ENCODE results near the gene CORT.
A peak's percentile ranks its signal among the peaks of the same experiment; 100 is the strongest.
"Not testable (repeated sequence)": the region's sequence is repeated elsewhere in the genome, so short reads cannot be mapped to it uniquely, and the experiment has no call there.

Gene CORT

DNA sequence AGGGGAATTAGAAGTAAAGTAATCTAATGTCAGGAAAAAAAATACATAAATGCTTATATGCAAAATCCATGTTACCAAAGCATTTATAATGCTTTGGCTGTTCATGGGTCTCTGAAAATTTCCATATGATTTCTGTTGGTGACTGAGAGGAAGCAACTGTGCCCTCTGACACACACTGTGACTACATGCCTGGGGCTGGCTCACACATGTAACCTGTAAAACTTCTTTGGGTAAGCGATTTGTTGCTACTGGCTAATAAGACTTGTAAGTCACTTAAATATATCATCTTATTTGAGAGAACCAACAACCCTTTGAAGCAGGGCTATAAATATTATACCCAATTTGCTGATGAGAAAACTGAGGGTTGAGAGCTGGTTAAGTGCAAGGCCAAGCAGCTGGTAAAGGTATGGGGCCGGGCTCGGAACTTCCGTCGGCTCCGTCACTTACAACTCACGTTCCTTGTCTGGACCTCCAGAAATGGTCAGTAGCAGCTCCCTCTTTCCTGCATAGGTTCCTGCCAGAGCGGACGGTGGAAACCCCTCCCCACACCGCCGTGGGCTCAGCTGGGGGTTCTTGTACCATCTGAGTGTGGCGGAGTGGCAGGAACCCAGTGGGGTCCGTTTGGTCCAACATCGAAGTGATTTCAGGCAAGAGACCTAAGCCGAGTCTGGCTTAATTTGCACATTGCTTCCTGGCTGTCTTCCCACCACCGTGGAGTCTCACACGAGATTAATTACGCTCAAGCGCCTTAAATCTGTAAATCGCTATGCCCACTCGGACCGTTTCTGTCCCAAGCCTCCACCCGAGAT lies 21.8 kb downstream of the CORT start:
- TF ChIP-seq, protein P1, sequence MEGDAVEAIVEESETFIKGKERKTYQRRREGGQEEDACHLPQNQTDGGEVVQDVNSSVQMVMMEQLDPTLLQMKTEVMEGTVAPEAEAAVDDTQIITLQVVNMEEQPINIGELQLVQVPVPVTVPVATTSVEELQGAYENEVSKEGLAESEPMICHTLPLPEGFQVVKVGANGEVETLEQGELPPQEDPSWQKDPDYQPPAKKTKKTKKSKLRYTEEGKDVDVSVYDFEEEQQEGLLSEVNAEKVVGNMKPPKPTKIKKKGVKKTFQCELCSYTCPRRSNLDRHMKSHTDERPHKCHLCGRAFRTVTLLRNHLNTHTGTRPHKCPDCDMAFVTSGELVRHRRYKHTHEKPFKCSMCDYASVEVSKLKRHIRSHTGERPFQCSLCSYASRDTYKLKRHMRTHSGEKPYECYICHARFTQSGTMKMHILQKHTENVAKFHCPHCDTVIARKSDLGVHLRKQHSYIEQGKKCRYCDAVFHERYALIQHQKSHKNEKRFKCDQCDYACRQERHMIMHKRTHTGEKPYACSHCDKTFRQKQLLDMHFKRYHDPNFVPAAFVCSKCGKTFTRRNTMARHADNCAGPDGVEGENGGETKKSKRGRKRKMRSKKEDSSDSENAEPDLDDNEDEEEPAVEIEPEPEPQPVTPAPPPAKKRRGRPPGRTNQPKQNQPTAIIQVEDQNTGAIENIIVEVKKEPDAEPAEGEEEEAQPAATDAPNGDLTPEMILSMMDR (IDR thresholded peaks at IDR 0.05; ENCODE audit: borderline replicate concordance, insufficient read depth, low read depth, low read length), result no peak
- H3K4me3 ChIP-seq (ENCODE audit: low read depth, low read length), result peak overlapping the region; percentile 59

DNA sequence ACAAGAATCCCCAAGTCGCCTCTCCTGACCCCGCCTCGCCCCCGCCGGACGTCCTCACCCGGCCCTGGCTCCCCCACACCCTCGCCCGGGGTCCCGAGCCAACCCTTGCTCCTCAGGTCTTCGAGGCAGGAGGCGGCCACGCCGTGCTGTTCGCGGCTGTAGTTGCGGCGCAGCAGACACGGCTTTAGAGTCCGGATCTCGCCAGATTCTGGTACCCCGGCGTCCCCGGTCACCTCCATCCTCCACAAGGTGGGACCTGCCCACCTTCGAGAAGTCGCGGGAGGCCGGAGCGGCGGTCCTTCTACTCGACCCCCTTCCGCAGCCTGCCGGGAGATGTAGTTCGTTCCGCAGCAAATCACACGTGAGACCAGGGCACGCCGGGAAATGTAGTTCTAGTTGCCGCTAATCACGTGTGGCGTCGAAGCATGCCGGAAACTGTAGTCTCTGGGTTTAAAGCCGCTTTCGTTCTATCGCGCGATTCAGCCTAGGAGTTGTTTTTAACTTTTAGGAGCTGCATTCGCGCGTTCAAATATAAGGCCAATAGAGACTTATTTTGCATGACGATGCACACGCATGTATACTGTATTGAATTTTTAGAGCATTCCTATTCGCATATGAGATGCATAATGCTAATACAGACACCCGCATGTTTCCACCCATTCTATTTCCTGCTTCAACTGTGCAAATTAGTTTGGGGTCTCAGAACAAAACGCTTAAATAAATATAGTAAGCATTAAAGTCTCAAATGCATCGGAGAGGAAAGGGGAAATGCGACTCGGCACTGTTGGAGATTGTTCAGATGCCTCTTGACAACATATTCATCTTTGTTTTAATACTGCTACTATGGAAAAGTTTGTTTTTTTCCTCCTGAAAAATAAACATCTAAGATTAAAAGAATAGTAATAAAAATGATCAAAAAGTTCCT lies 22.7 kb downstream of the CORT start, which contains the start of gene DFFA:
Gene DFFA (minus strand): TSS at position 310 of the 925 bp plus-strand sequence. CDS start 71 bp downstream, at position 239.
- peak within 1 kb of the TSS; percentile 59 for H3K4me3 ChIP-seq (ENCODE audit: low read depth, low read length)
- TF ChIP-seq, protein P1 (IDR thresholded peaks at IDR 0.05; ENCODE audit: borderline replicate concordance, insufficient read depth, low read depth, low read length), result no peak

DNA sequence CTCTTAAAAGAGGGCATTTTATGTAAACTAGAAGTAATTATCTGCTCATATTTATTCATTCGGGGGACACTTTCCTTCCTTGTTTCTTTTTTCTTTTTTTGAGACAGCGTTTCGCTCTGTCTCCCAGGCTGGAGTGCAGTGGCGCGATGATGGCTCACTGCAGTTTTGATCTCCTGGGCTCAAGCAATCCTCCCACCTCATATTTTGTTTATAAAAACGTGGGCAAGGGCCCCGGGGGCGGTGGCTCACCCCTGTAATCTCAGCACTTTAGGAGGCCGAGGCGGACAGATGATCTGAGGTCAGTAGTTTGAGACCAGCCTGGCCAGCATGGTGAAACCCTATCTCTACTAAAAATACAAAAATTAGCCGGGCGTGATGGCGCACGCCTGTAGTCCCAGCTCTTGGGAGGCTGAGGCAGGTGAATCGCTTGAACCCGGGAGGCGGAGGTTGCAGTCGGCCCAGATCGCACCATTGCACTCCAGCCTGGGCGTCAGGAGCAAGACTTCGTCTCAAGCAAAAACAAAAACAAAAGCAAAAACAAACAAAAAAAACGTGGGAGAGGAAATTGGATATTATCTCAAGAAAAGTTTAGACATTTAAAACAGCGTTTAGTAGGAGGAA lies 23.4 kb downstream of the CORT start:
- H3K4me3 ChIP-seq (ENCODE audit: low read depth, low read length), result no peak overlapping the region
- TF ChIP-seq, protein P1 (IDR thresholded peaks at IDR 0.05; ENCODE audit: borderline replicate concordance, insufficient read depth, low read depth, low read length), result no peak

- H3K4me3 ChIP-seq (ENCODE audit: low read depth, low read length), result not testable (repeated sequence)
These were observed 24.4 kb downstream of the CORT start for GRCh38 chr1:10474309-10474612.

DNA sequence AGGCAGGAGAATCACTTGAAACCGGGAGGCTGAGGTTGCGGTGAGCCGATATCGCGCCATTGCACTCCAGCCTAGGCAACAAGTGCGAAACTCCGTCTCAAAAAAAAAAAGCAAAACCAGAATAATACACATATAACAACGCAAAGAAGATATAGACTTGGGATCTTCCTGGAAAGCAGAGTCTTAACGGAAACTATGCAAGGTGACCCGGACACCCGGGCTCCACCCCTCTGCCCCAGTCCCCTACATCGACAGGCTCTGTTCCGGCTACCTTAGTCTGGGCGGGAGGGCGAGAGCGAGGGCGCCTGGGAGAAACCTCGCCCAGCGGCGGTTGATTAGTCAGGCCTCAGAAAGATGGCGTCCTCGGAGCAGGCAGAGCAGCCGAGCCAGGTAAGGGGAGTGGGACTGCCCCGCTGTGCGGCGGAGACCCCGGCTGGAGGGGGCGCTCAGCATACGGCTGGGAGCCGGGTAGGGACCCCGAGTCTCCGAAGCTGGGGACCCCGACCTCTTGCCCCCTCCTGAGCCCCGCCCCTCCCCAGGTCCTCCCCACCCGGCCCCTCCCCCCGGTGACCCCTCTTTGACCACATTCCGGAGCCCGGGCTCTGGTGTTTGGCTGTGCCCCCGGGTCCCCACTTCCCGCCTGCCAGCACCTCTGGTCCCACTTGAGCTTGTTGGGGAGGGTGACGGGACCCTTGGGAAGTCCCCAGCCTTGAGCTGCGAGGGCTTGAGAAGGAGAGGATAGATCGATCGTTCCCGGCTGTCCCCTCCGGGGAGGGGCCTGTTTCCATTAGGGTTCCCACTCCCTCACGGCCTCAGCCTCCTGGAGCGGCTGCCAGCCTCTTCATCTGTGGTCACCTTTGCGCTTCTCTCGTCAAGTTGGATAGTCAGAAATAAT lies 25.0 kb downstream of the CORT start, which contains the start of gene PEX14:
Gene PEX14 (plus strand): TSS at position 338 of the 895 bp plus-strand sequence. CDS start 17 bp downstream, at position 355.
- H3K4me3 ChIP-seq (ENCODE audit: low read depth, low read length), result peak within 1 kb of the TSS; percentile 77
- TF ChIP-seq, protein P1 (IDR thresholded peaks at IDR 0.05; ENCODE audit: borderline replicate concordance, insufficient read depth, low read depth, low read length), result no peak

DNA sequence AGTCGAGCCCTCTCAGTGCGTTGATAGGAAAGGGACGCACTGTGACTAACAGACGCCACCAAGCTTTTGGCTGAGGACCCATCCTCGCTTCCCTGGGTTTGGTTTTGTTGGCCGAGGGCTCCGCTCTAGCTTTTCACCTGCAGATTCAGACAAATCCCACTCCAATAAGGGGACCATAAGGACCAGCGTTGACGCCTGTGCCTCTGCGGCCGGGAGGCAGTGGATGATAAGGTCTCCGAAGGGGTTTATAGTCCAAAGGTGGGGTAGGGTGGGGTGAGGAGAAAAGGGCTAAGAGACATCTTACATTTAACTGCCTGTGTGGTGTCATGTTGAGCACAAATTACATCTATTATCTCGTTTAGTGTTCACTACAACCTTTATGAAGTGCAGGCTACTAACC lies 25.7 kb downstream of the CORT start:
- peak overlapping the region; percentile 77 for H3K4me3 ChIP-seq (ENCODE audit: low read depth, low read length)
- TF ChIP-seq, protein P1 (IDR thresholded peaks at IDR 0.05; ENCODE audit: borderline replicate concordance, insufficient read depth, low read depth, low read length), result no peak
